HepG2 (cell line): ENCODE results near the gene POLR1G. TPM values are rescaled to one million over a fixed set of nuclear protein-coding genes. Genes with fewer than 3 reads are reported as not detected.
A peak's percentile ranks its signal among the peaks of the same experiment; 100 is the strongest.

Source experiments
- ARNTL ChIP-seq: sonication (generic); formaldehyde crosslinking; IDR thresholded peaks from 2 replicates; pipeline ENCODE4 v1.4.0; 2020; ENCODE audit warnings: mild to moderate bottlenecking, missing genetic modification reagents
- ELF1 ChIP-seq: sonication (generic); formaldehyde crosslinking; IDR thresholded peaks from 2 replicates; pipeline ENCODE4 v1.4.0; 2020; ENCODE audit warnings: missing genetic modification reagents
- FOSL1 ChIP-seq: sonication (generic); formaldehyde crosslinking; IDR thresholded peaks from 2 replicates; pipeline ENCODE4 v1.9.0; 2021; ENCODE audit warnings: missing genetic modification reagents, borderline replicate concordance
- HMG20A ChIP-seq: IDR thresholded peaks from 2 replicates; pipeline ENCODE4 v1.6.1; 2016; ENCODE audit warnings: borderline replicate concordance
- IRF2 ChIP-seq: IDR thresholded peaks from 2 replicates; pipeline ENCODE4 v1.6.1; 2018; ENCODE audit warnings: missing genetic modification reagents, missing compliant biosample characterization
- NFATC3 ChIP-seq: sonication (generic); formaldehyde crosslinking; IDR thresholded peaks from 2 replicates; pipeline ENCODE4 v1.5.1; 2020; ENCODE audit warnings: mild to moderate bottlenecking, missing genetic modification reagents
- RAD21 ChIP-seq: fragments of 450-650 bp; formaldehyde crosslinking; IDR thresholded peaks from 2 replicates; pipeline ENCODE4 v1.5.0; 2020; ENCODE audit warnings: mild to moderate bottlenecking
- RAD51 ChIP-seq: fragments of 450-650 bp; IDR thresholded peaks from 2 replicates; pipeline ENCODE4 v1.6.1; 2016; ENCODE audit warnings: borderline replicate concordance
- RARA ChIP-seq: IDR thresholded peaks from 2 replicates; pipeline ENCODE4 v1.6.1; 2016; ENCODE audit warnings: missing genetic modification reagents, missing compliant biosample characterization
- RXRA ChIP-seq: sonication (generic); formaldehyde crosslinking; IDR thresholded peaks from 2 replicates; pipeline ENCODE4 v1.5.1; 2020; ENCODE audit warnings: missing genetic modification reagents
- TBX2 ChIP-seq: sonication (generic); formaldehyde crosslinking; IDR thresholded peaks from 2 replicates; pipeline ENCODE4 v1.5.0; 2020; ENCODE audit warnings: missing genetic modification reagents, mild to moderate bottlenecking, borderline replicate concordance
- THAP11 ChIP-seq: IDR thresholded peaks from 2 replicates; pipeline ENCODE4 v1.6.1; 2016; ENCODE audit warnings: missing biosample characterization, missing genetic modification reagents
- XRCC5 ChIP-seq: fragments of 200-400 bp; formaldehyde crosslinking; optimal IDR thresholded peaks from 2 replicates; pipeline ENCODE3; 2017; ENCODE audit warnings: mild to moderate bottlenecking, low read length
- ZNF225 ChIP-seq: sonication (generic); formaldehyde crosslinking; IDR thresholded peaks from 2 replicates; pipeline ENCODE4 v1.4.0; 2020; ENCODE audit warnings: mild to moderate bottlenecking, missing genetic modification reagents
- polyA plus RNA-seq, 8 experiments: library from polyadenylated mRNA; depleted of rRNA in 3 of 8; stranded (reverse) in 7 of 8; unstranded in 1 of 8; fragments of >200 nt; fragmentation: Illumina TruSeq in 4 of 8; extraction: Trizol in 4 of 8; gene quantifications; 2 replicates each; pipeline versions ENCODE4 v1.2.1 to v1.2.3, GENCODE V29; 2011 to 2016; ENCODE audit warnings: low read depth in 4 of 8, missing spikeins in 1 of 8, mixed read lengths in 1 of 8; ENCODE audit not compliant: insufficient read depth in 1 of 8
- total RNA-seq, 5 experiments: library from RNA; depleted of rRNA; stranded (reverse); fragments of >200 nt; fragmentation: Illumina TruSeq; extraction: Trizol; gene quantifications; 2 replicates each; pipeline ENCODE4 v1.2.3, GENCODE V29; 2016; ENCODE audit warnings: low read depth in 1 of 5
- TF ChIP-seq, protein P1 (sequence below), 2 experiments: sonication (generic) in 1 of 2; formaldehyde crosslinking in 1 of 2; IDR thresholded peaks; 2 replicates each; pipeline versions ENCODE4 v1.5.1 to v1.6.1; 2011 to 2020; ENCODE audit warnings: borderline replicate concordance in 1 of 2, low read depth in 1 of 2, low read length in 1 of 2, mild to moderate bottlenecking in 1 of 2, missing genetic modification reagents in 1 of 2, moderate library complexity in 1 of 2
- TF ChIP-seq, protein P2 (sequence below): sonication (generic); formaldehyde crosslinking; IDR thresholded peaks from 2 replicates; pipeline ENCODE4 v1.8.0; 2022; ENCODE audit warnings: missing genetic modification reagents, mild to moderate bottlenecking, moderate library complexity, borderline replicate concordance
- TF ChIP-seq, protein P3 (sequence below): sonication (generic); formaldehyde crosslinking; IDR thresholded peaks from 2 replicates; pipeline ENCODE4 v1.4.0; 2020; ENCODE audit warnings: missing genetic modification reagents, low read depth, mild to moderate bottlenecking, borderline replicate concordance
- TF ChIP-seq, protein P4 (sequence below): sonication (generic); formaldehyde crosslinking; IDR thresholded peaks from 2 replicates; pipeline ENCODE4 v1.4.0; 2020; ENCODE audit warnings: mild to moderate bottlenecking, missing genetic modification reagents
- TF ChIP-seq, protein P5 (sequence below): sonication (generic); formaldehyde crosslinking; IDR thresholded peaks from 2 replicates; pipeline ENCODE4 v1.5.0; 2020; ENCODE audit warnings: missing genetic modification reagents
- TF ChIP-seq, protein P6 (sequence below): IDR thresholded peaks from 2 replicates; pipeline ENCODE4 v1.6.1; 2018; ENCODE audit warnings: missing genetic modification reagents, mild to moderate bottlenecking, missing compliant biosample characterization
- TF ChIP-seq, protein P7 (sequence below): sonication (generic); formaldehyde crosslinking; IDR thresholded peaks from 2 replicates; pipeline ENCODE4 v1.4.0; 2020; ENCODE audit warnings: missing genetic modification reagents, borderline replicate concordance

The POLR1G gene
- total and polyA plus RNA-seq, 2 of the 13 experiments (the other 11 are each of a cell fraction or from before 2014, with no cell fraction given), result 3.5 to 20.8 TPM

DNA sequence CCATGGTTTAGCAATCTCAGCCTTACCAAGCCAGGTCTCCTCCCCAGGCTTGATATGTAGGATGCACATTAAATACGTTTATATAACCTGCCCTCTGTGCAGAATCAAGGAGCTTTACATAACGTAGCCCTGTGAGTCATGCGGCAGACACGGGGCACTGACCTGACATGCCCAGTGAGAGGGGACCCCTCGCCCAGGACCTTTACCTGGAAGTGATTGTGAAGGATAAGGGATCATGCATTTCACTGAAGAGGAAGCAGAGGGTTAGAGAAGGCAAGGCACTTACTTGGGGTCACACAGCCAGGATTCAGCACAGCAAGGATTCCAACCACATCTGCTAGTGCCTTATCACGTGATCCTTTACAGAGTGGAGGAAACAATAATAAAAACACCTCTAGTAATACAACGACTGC is 42.4 kb downstream of the POLR1G start (continued):
- TF ChIP-seq IRF2 (CRISPR knock-in tag), result peak; percentile 18; the same call in 1 of the 2 replicates
- TF ChIP-seq THAP11 (CRISPR knock-in tag), result peak; percentile 32; the same call in 1 of the 2 replicates
- TF ChIP-seq, protein P1, sequence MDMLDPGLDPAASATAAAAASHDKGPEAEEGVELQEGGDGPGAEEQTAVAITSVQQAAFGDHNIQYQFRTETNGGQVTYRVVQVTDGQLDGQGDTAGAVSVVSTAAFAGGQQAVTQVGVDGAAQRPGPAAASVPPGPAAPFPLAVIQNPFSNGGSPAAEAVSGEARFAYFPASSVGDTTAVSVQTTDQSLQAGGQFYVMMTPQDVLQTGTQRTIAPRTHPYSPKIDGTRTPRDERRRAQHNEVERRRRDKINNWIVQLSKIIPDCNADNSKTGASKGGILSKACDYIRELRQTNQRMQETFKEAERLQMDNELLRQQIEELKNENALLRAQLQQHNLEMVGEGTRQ (IDR thresholded peaks at IDR 0.05; ENCODE audit: low read depth, low read length), result peak; percentile 51
- TF ChIP-seq, protein P1 (CRISPR knock-in tag; IDR thresholded peaks at IDR 0.05; ENCODE audit: borderline replicate concordance), result no peak; the same call in 1 of the 2 replicates
- TF ChIP-seq, protein P2, sequence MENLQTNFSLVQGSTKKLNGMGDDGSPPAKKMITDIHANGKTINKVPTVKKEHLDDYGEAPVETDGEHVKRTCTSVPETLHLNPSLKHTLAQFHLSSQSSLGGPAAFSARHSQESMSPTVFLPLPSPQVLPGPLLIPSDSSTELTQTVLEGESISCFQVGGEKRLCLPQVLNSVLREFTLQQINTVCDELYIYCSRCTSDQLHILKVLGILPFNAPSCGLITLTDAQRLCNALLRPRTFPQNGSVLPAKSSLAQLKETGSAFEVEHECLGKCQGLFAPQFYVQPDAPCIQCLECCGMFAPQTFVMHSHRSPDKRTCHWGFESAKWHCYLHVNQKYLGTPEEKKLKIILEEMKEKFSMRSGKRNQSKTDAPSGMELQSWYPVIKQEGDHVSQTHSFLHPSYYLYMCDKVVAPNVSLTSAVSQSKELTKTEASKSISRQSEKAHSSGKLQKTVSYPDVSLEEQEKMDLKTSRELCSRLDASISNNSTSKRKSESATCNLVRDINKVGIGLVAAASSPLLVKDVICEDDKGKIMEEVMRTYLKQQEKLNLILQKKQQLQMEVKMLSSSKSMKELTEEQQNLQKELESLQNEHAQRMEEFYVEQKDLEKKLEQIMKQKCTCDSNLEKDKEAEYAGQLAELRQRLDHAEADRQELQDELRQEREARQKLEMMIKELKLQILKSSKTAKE (CRISPR knock-in tag), result peak; percentile 47; the same call in 1 of the 2 replicates
- TF ChIP-seq ARNTL (CRISPR knock-in tag), result peak; percentile 84
- no peak for TF ChIP-seq RAD21 (CRISPR knock-in tag)
- peak; percentile 19; the same call in 1 of the 2 replicates for TF ChIP-seq HMG20A
- no peak for TF ChIP-seq ZNF225
- TF ChIP-seq TBX2 (CRISPR knock-in tag), result 0 out of 2 replicates have a peak, but pooled peaks have one; percentile 23
- peak; percentile 81 for TF ChIP-seq RARA (CRISPR knock-in tag)
- peak; percentile 56; the same call in 1 of the 2 replicates for TF ChIP-seq FOSL1 (CRISPR knock-in tag)
- TF ChIP-seq, protein P3, sequence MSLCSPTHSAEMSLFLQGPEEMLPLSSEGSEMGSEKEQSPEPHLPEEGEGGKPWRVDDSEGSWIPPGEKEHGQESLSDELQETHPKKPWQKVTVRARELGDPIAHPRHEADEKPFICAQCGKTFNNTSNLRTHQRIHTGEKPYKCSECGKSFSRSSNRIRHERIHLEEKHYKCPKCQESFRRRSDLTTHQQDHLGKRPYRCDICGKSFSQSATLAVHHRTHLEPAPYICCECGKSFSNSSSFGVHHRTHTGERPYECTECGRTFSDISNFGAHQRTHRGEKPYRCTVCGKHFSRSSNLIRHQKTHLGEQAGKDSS (CRISPR knock-in tag), result no peak
- TF ChIP-seq, protein P4, sequence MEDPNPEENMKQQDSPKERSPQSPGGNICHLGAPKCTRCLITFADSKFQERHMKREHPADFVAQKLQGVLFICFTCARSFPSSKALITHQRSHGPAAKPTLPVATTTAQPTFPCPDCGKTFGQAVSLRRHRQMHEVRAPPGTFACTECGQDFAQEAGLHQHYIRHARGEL (CRISPR knock-in tag), result no peak
- no peak for TF ChIP-seq NFATC3 (CRISPR knock-in tag)
- TF ChIP-seq RAD51, result peak; percentile 87; the same call in 1 of the 2 replicates
- TF ChIP-seq, protein P5, sequence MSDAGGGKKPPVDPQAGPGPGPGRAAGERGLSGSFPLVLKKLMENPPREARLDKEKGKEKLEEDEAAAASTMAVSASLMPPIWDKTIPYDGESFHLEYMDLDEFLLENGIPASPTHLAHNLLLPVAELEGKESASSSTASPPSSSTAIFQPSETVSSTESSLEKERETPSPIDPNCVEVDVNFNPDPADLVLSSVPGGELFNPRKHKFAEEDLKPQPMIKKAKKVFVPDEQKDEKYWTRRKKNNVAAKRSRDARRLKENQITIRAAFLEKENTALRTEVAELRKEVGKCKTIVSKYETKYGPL, result peak; percentile 56; the same call in 1 of the 2 replicates
- TF ChIP-seq, protein P6, sequence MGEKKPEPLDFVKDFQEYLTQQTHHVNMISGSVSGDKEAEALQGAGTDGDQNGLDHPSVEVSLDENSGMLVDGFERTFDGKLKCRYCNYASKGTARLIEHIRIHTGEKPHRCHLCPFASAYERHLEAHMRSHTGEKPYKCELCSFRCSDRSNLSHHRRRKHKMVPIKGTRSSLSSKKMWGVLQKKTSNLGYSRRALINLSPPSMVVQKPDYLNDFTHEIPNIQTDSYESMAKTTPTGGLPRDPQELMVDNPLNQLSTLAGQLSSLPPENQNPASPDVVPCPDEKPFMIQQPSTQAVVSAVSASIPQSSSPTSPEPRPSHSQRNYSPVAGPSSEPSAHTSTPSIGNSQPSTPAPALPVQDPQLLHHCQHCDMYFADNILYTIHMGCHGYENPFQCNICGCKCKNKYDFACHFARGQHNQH (CRISPR knock-in tag), result peak; percentile 89
- TF ChIP-seq ELF1 (CRISPR knock-in tag), result 0 out of 2 replicates have a peak, but pooled peaks have one; percentile 14
- TF ChIP-seq, protein P7, sequence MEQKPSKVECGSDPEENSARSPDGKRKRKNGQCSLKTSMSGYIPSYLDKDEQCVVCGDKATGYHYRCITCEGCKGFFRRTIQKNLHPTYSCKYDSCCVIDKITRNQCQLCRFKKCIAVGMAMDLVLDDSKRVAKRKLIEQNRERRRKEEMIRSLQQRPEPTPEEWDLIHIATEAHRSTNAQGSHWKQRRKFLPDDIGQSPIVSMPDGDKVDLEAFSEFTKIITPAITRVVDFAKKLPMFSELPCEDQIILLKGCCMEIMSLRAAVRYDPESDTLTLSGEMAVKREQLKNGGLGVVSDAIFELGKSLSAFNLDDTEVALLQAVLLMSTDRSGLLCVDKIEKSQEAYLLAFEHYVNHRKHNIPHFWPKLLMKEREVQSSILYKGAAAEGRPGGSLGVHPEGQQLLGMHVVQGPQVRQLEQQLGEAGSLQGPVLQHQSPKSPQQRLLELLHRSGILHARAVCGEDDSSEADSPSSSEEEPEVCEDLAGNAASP (CRISPR knock-in tag), result peak; percentile 64; the same call in 1 of the 2 replicates
- peak; percentile 18 for TF ChIP-seq XRCC5
- TF ChIP-seq RXRA (CRISPR knock-in tag), result peak; percentile 82; the same call in 1 of the 2 replicates
